Stimulated activated CD4-positive, alpha-beta T cell treated with anti-CD3 and anti-CD28 coated beads, Interleukin-15, amount 100 ng/mL, for 48 hours (primary cell): ENCODE measurements around the gene ZNF641.
"Not testable (repeated sequence)": the region's sequence is repeated elsewhere in the genome, so short reads cannot be mapped to it uniquely, and the experiment has no call there.

Source experiments
- DNase-seq, 2 donors: peaks; one replicate each; pipeline ENCODE4 v3.0.0-alpha.2; 2020; ENCODE audit warnings: low read depth in 2 of 2

The ZNF641 gene

DNA sequence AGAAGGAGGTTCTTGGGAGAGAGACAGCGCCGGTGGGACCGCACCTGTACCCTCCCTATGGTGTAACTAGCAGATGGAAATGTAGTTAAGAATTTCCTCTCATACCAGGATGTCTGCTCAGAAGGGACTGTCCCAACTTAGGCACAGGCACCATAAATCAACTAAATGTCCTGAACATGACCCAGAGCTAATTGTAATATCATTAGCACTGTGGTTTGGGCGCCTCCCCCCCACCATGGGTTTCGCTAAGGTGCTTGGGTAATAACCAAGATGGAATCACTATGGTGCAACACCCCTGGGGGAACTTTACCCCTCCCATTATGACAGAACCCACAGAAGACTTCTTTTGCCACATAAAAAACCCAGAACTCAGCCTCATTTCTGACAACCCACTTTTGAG, 15.9 kb downstream of the ZNF641 start:
- DNase-seq = no peak

DNA sequence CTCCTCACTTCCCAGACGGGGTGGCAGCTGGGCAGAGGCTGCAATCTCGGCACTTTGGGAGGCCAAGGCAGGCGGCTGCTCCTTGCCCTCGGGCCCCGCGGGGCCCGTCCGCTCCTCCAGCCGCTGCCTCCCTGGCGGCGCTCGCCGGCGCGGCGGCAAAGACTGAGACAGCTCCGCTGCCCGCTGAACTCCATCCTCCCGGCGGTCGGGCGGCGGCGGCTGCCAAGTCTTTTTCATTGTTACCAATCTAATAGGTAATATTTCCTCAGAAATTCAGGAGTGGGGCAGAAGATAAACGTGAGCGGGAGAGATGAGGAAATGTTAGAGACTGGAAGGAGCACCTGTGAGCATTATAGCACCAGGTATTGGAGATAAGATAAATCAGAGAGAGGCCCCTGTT, 17.0 kb downstream of the ZNF641 start:
- not testable (repeated sequence) for DNase-seq

DNA sequence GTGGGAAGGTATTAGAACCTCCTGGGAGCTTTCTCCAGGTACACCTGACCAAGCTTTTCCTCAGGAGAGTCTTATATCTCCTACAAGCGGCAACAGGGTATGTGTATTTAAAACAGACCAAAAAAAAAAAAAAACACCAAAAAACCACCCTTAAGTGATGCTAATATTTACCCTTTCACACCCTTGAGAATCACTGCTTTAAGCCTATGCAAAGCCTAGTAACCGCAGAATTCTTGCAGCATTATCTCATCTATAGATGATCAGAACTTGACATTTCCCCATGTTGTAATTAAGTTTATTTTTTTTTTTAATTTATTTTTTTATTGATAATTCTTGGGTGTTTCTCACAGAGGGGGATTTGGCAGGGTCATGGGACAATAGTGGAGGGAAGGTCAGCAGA, 19.3 kb downstream of the ZNF641 start:
- DNase-seq = no peak

DNA sequence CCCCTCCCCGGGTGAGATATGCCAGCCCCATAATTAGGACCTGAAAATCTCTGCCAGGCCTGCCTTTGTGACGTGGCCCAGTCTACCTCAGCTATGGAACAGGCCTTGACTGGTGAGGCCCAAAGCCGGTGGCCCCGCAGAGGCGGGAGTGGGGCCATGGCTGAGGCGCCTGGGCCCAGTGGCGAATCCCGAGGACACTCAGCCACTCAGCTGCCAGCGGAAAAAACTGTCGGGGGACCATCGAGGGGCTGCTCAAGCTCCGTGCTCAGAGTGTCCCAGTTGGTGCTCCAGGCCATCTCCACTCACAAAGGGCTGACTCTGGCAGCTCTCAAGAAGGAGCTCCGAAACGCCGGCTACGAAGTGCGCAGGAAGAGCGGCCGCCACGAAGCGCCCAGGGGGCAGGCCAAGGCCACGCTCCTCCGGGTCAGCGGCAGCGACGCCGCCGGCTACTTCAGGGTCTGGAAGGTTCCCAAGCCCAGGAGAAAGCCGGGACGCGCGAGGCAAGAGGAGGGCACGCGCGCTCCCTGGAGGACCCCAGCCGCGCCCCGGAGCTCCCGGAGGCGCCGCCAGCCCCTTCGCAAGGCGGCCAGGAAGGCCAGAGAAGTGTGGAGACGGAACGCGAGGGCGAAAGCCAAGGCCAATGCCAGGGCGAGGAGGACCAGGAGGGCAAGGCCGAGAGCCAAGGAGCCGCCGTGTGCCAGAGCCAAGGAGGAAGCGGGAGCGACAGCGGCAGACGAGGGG, 21.4 kb downstream of the ZNF641 start:
- DNase-seq = no peak

DNA sequence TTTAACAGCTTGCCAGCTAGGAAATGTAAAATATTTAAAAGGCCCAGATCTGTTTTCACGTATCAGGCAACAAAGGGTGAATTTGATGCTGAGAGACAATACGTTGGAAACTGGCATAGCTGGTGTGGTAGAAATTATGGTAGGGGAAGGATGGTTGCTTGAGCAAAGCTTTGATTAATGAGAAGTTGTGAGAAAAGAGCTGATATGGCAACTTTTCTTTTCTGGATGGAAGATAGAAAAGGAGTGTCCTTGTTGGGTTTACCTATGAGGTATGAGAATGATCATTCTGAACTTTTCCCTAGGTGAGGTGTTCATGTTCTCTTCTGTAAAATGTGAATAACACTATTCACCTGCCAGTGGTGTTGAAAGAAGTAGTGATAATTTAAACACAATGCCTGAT, 34.2 kb downstream of the ZNF641 start:
- DNase-seq = no peak

DNA sequence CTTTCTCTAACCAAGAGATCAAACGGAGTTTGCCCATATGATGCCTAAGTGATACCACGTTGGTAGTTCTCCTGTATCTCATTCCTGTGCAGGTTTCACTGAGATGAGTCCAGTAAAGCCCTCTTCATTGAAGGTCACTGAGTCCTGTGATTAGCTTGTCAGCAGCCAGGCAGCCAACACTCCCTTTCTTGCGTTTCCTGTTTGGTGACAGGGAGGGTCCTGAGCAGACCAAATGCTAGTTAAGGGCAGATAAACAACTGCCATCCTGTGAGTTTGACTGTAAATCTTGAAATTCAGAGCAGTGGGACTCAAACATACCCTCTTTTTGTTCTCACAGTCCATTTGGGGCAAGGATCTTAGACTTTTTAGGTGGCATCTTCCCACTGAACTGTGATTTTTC, 39.4 kb downstream of the ZNF641 start:
- no peak for DNase-seq

DNA sequence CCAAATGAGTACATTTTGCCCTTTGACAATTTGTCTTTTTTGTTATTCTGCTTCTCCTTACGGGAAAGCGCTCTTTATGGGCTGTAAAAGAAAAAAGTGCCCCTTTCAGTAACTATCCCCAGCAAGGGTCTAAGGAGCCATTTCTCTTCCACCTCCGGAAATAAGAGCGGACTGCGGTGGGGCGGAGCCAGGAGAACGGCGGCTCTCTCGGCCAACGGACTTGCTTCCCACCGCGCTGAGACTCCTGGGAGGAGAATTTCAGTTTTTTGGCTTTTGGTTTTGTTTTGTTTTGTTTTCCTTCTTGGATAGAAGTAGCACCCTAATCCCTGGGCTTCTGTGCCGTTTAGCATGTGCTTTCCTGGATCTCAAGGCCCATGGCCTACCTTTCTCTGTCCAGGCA, 43.5 kb downstream of the ZNF641 start:
- no peak for DNase-seq

DNA sequence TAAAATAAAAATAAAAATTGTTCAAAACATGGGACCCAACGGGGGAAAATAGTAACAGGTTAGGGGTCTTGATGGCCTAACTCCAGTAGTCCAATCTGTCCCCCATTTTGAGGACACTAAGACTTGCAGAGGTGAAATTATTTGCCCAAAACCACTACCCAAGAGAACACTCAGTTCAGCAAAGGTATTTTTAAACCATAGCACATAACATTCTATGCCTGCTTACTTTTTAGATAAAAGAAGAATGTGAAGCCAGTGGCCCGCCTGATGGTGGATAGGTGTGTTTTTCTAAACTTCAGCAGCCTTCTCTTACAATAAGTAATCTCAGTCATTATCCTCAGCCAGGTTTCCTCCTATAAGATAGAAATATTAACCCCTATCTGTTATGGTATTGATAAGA, 45.5 kb downstream of the ZNF641 start:
- no peak for DNase-seq

DNA sequence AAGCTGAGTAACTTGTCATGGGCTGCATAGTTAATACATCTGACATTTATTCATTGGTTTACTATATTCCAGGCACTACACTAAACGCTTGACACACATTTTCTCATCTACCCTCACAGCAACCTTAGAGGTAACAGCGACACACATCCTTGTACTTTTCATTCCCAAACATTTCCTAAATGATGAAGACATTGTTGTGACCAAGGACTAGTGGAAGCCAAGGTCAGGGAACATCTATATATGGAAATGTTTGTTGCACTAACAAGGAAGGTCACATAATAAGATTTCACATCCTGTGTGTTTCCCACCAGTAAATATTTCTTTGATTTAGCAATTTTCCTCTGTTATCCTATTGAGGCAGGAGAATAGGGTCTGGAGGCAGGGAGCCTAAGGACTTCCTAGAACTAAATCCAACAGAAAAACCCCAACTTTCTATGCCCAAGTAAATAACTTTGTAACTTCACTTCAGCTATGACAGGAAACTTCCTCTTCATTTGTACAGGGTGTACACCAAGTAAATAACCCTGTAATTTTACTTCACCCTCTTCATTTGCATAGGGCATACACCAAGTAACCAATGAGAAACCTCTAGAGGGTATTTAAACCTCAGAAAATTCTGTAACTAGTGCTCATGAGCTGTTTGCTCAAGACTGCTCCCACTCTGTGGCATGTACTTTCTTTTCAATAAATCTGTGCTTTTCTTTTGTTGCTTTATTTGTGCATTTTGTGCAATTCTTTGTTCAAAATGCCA, 48.4 kb downstream of the ZNF641 start:
- DNase-seq = no peak

DNA sequence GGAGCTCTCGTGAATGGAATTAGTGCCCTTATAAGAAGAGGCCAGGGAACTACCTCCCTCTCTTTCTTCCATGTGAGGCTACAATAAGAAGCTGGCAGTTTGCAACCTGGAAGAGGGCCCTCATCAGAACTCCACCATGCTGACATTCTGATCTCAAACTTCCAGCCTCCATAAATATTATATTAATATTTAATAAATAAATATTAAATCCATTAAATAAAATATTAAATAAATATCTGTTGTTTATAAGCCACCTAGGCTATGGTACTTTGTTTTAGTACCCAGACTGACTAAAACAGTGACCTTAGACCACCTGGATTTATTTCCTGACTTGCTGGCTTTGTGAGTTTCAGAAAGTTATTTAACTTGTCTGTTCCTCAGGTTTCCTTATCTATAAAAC, 49.9 kb downstream of the ZNF641 start:
- no peak for DNase-seq

DNA sequence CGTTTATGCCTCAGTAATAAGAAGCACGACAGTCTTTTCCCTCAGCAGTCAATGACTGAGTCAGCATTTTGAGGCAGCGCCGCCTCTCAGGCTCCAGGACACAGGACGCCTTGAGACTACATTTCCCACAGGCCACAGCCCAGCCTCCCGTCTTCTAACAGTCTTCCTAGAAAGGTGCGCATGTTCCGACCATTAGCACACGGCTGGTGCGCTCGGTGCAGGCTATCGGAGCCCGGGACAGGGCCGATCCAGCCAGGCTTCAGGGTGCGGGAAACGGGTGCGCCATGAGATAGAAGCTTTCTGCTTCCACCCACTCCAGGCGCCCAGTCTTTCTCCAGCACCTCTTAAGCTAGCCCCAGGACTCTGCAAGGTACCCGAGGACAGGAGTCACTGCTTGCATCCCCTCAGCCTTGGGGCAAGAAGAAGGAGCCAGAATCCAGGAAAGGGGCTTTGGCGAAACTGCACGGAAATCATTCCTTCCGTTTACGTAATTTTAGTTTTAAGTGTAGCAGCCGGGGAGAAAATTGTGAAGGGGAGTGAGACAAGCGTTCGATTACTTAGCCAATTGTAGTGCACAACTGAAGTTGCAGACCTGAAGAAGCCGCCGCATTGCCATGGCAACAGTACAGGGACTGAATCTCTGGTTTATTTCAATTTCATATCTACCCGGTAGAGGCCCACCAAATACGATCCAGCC, 54.0 kb downstream of the ZNF641 start:
- peak; percentile 31 to 44 for DNase-seq

DNA sequence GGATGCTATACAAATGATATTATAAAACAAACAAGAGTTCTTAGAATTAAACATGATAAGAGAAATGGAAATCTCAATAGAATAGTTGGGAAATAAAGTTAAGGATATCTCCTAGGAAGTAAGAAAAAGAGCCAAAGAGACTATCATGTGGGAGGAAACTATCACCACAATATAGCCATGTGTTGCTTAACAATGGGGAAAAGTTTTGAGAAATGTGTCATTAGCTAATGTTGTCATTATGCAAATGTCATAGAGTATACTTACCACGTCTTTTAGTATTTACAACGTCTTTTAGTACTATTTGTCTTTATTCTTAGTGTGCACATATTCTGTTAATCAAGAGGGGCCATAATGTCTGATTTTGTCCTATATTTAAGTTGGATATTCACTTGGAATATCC, 58.7 kb downstream of the ZNF641 start:
- no peak for DNase-seq

DNA sequence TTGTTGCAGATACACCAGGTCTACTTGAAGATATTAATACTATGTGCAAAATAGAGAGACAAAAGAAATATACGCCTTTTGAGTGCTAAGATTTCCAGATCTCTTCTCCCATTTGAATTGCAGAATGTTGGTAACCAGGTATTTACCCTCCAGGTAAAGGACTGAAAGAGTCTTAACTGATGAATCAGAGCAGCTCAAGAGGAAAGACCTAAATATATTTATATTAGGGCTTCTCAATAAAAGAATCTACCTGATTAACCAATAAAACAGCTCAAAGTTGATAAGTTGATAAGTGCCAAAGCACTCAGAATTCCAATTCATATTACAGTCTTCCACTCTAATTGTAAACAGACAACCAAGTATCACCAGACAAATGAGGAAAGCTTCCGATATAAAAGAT, 59.2 kb downstream of the ZNF641 start:
- DNase-seq = no peak

DNA sequence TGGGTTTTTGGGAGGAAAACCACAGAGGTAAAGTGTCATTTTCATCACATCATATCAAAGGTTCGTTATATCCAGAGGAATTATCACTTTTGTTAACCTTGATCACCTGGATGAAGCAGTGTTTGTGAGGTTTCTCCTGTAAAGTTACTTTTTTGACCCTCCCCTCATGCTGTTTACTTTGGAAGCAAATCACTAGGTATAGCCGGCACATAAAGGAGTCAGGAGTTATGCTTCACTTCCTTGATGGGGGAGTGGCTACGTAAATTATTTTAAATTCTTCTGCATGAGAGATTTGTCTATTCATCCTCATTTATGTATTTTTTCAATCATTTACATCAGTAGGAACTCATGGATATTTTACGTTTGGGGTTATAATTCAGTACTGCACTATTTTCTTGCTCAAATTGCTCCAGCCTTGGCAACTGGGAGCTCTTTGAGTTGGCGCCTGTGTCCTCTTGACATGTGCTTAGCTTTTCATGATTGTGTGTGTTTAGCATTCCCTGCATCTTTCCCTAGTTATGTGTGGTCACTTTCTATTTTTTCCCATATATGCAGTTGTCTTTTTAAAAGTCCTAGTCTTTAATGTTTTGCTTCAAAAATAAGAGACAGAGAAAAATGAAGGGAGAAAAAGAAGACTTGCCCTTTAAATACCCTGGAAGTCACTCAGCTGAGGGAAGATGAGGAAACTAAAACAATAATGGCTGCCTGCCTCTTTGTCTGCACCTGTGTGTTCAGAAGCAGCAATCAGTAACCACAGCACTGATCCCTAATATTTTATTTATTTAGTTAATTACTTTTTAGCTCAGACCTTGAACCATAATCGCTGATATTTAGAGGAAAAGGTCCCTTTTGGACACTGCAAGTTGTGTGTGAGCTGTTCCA, 62.1 kb downstream of the ZNF641 start:
- no peak for DNase-seq
